ENCODE measurements around the gene LAMA3. TPM values are rescaled to one million over a fixed set of nuclear protein-coding genes. Genes with fewer than 3 reads are reported as not detected.

LAMA3 gene
- total and polyA plus RNA-seq, 10 of the 15 experiments (the other 5 are each of a cell fraction or from before 2014, with no cell fraction given) = 0.37 to 6.5 (median 5.4) TPM

GRCh38 chr18:23934863-23935262 is 245.6 kb downstream of the LAMA3 start:
- H3K4me3 ChIP-seq = no peak overlapping the region
- no peaks in the 10 kb centered on the region; the same call in 2 of the 3 replicates for H3K9me3 ChIP-seq (replicated peaks; ENCODE audit: control insufficient read depth, insufficient read depth, low read length)
- ChIA-PET SMC1A (ENCODE audit: uncharacterized antibody, unreplicated experiment) (interaction anchor here (1.3 to 1.7 kb wide), 3 partner anchors 9 to 24 kb away, joined by 5 to 21 read pairs (median 11); no protein-coding TSS in a partner anchor), CTCF (interaction anchor here (0.9 to 3.4 kb wide), 2 partner anchors 16 to 285 kb away, joined by 4 to 20 read pairs; no protein-coding TSS in a partner anchor), RAD21 (ENCODE audit: unreplicated experiment) (interaction anchor here (0.6 to 1.5 kb wide), 5 partner anchors 8 to 1735 kb away, joined by 3 to 6 read pairs (median 3); no protein-coding TSS in a partner anchor), POLR2A (interaction anchor here (0.7 kb wide), 1 partner anchor 36 kb away, joined by 3 read pairs; no protein-coding TSS in a partner anchor)
- in situ Hi-C loops (cut with MboI) (no loop called here), intact Hi-C loops (cut with micrococcal nuclease; ENCODE audit: unreplicated experiment) (no loop called here)
- no peak overlapping the region for H2AFZ ChIP-seq (ENCODE audit: control insufficient read depth, low read depth, low read length)
- H3K9ac ChIP-seq (ENCODE audit: control insufficient read depth, insufficient read depth, low read length) = no peak overlapping the region
- FAIRE-seq (no peak), ATAC-seq (no peak), DNase-seq (ENCODE audit: low read depth, low spot score) (no peak)
- H3K27me3 ChIP-seq (replicated peaks in 1 of 2; ENCODE audit: control insufficient read depth in 2 of 2, insufficient read depth in 2 of 2, low read length in 1 of 2) = no peaks in the 10 kb centered on the region
- H3K27ac ChIP-seq (ENCODE audit: control insufficient read depth, insufficient read depth) = no peak overlapping the region
- no peaks in the 10 kb centered on the region for H4K20me1 ChIP-seq (ENCODE audit: control insufficient read depth, insufficient read depth)
- H3K4me2 ChIP-seq (ENCODE audit: control insufficient read depth, insufficient read depth) = no peak overlapping the region
- no peaks in the 10 kb centered on the region for H3K36me3 ChIP-seq (ENCODE audit: control insufficient read depth in 2 of 2, insufficient read depth in 2 of 2, low read length in 1 of 2)
- no TSS peak for BruUV-seq (replicated peaks)
- TF ChIP-seq CHD1 (IDR thresholded peaks at IDR 0.05; ENCODE audit: low read depth, low read length) (no peak), FOS (IDR thresholded peaks at IDR 0.05; ENCODE audit: borderline replicate concordance, extremely low read depth, insufficient read length) (no peak), ZNF384 (IDR thresholded peaks at IDR 0.05; ENCODE audit: borderline replicate concordance, low read depth, low read length) (no peak), NR2C2 (IDR thresholded peaks at IDR 0.05; ENCODE audit: borderline replicate concordance, control insufficient read depth, insufficient read length, low read depth) (no peak), SMAD1 (IDR thresholded peaks at IDR 0.05; ENCODE audit: low read depth, partially characterized antibody) (no peak), ZNF207 (IDR thresholded peaks at IDR 0.05; ENCODE audit: borderline replicate concordance) (no peak), PAX5 (IDR thresholded peaks at IDR 0.05; ENCODE audit: borderline replicate concordance, low read depth, low read length) (no peak), TCF12 (IDR thresholded peaks at IDR 0.05; ENCODE audit: low read depth, low read length) (no peak)
- H3K4me1 ChIP-seq (ENCODE audit: control insufficient read depth, insufficient read depth, low read length) = peaks cover 28% of the 10 kb centered on the region
- H3K79me2 ChIP-seq (ENCODE audit: control insufficient read depth, insufficient read depth, low read length) = no peaks in the 10 kb centered on the region

Measured in GM12878 (cell line).